CD4-positive, alpha-beta T cell (primary cell): ENCODE measurements around the gene PKIB. TPM values are rescaled to one million over a fixed set of nuclear protein-coding genes. Genes with fewer than 3 reads are reported as not detected.

Source experiments
- ATAC-seq: fragments of 200-7000 bp; cut with Tn5 transposase; one replicate; pipeline ENCODE4 v1.10.0; 2022; ENCODE audit warnings: mild to moderate bottlenecking; ENCODE audit not compliant: poor library complexity
- CTCF ChIA-PET: fragments of 350-600 bp; sonication (Branson Sonifier 250); formaldehyde crosslinking; loops from one replicate; lab custom pipeline; 2021; ENCODE audit warnings: antibody characterized with exemption, inconsistent platforms; lab: Charles Lee
- POLR2A ChIA-PET: fragments of 350-600 bp; sonication (Branson Sonifier 250); formaldehyde crosslinking; loops from one replicate; lab custom pipeline; 2021; ENCODE audit warnings: antibody characterized with exemption, inconsistent platforms; lab: Charles Lee
- DNase-seq, 14 experiments: peaks; one replicate each; pipeline ENCODE4 v3.0.0-alpha.2; 2013 to 2020; ENCODE audit warnings: mixed read lengths in 2 of 14
- H3K27ac ChIP-seq, 2 donors: one replicate each; pipeline versions ENCODE4 v1.5.1 to v1.7.0; 2013; ENCODE audit warnings: low read length in 2 of 2, low read depth in 1 of 2, mild to moderate bottlenecking in 1 of 2
- H3K27me3 ChIP-seq, 2 experiments: 1 replicate in 1 of 2; 2 replicates in 1 of 2; pipeline versions ENCODE4 v1.6.1 to v1.7.0; 2013; ENCODE audit warnings: low read length in 2 of 2, control low read depth in 1 of 2, mild to moderate bottlenecking in 1 of 2, moderate library complexity in 1 of 2; ENCODE audit not compliant: insufficient read depth in 2 of 2, control insufficient read depth in 1 of 2
- H3K36me3 ChIP-seq: one replicate; pipeline ENCODE4 v1.6.1; 2013; ENCODE audit warnings: low read length, control low read depth; ENCODE audit not compliant: insufficient read depth
- H3K4me1 ChIP-seq: one replicate; pipeline ENCODE4 v1.6.1; 2013; ENCODE audit warnings: low read length, control low read depth; ENCODE audit not compliant: insufficient read depth
- H3K4me3 ChIP-seq: one replicate; pipeline ENCODE4 v1.5.1; 2013; ENCODE audit warnings: mild to moderate bottlenecking, low read length, moderate library complexity
- H3K9me3 ChIP-seq, 2 experiments: 1 replicate in 1 of 2; 2 replicates in 1 of 2; pipeline versions ENCODE4 v1.6.1 to v1.7.0; 2013; ENCODE audit warnings: low read length in 2 of 2, mild to moderate bottlenecking in 2 of 2, control low read depth in 1 of 2, moderate library complexity in 1 of 2; ENCODE audit not compliant: control insufficient read depth in 1 of 2, insufficient read depth in 1 of 2
- H3K27ac Mint-ChIP-seq: one replicate; pipeline ENCODE4 v1.8.0; 2020; ENCODE audit warnings: mixed read lengths
- H3K27me3 Mint-ChIP-seq: one replicate; pipeline ENCODE4 v1.8.0; 2021; ENCODE audit warnings: mixed read lengths
- H3K36me3 Mint-ChIP-seq: one replicate; pipeline ENCODE4 v1.8.0; 2021; ENCODE audit warnings: low read depth, mixed read lengths
- H3K4me1 Mint-ChIP-seq: one replicate; pipeline ENCODE4 v1.8.0; 2021; ENCODE audit warnings: low read depth, mixed read lengths
- H3K4me3 Mint-ChIP-seq: one replicate; pipeline ENCODE4 v1.8.0; 2020; ENCODE audit warnings: mild to moderate bottlenecking, mixed read lengths
- H3K9me3 Mint-ChIP-seq: one replicate; pipeline ENCODE4 v1.8.0; 2020; ENCODE audit warnings: mixed read lengths
- intact Hi-C, 2 experiments: fragments of 100-400 bp; cut with DNase I in 1 of 2; cut with micrococcal nuclease in 1 of 2; formaldehyde crosslinking; loops; one replicate each; pipeline versions ENCODE4 v1.15.1 to v1.9.0; 2023 to 2025; cut with DNase I, micrococcal nuclease
- total RNA-seq, 174 experiments: library from RNA in 2 of 174; stranded (reverse) in 2 of 174; gene quantifications; one replicate each; pipeline ENCODE4 v1.2.3 and lab custom pipeline; 2021 to 2026
- TF ChIP-seq, protein P1 (sequence below): fragments of 200-600 bp; IDR thresholded peaks from one replicate; pipeline ENCODE4 v1.8.0; 2022; ENCODE audit warnings: antibody characterized with exemption, mild to moderate bottlenecking

PKIB gene
- total RNA-seq, 2 experiments from 2014 or later, result 0.47 to 1.1 TPM

DNA sequence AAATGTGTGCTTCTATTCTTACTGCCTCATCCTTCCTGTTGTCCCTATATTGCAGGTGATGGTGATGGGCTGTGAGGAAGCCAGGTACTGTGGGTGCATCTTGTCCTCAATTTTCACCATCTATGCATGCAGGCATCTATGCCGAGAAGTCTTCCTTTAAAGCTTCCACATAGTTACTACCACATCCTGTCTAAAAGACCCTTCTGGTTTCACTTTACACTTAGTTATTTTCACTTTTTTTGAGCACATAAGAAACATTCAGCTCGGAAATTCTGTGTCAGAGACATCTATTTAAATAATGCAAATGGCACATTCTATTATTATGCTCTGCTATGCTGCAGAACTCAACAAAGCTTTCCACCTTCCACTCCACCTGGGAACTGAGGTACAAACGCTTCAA lies 141.1 kb downstream of the PKIB start:
- TF ChIP-seq, protein P1, sequence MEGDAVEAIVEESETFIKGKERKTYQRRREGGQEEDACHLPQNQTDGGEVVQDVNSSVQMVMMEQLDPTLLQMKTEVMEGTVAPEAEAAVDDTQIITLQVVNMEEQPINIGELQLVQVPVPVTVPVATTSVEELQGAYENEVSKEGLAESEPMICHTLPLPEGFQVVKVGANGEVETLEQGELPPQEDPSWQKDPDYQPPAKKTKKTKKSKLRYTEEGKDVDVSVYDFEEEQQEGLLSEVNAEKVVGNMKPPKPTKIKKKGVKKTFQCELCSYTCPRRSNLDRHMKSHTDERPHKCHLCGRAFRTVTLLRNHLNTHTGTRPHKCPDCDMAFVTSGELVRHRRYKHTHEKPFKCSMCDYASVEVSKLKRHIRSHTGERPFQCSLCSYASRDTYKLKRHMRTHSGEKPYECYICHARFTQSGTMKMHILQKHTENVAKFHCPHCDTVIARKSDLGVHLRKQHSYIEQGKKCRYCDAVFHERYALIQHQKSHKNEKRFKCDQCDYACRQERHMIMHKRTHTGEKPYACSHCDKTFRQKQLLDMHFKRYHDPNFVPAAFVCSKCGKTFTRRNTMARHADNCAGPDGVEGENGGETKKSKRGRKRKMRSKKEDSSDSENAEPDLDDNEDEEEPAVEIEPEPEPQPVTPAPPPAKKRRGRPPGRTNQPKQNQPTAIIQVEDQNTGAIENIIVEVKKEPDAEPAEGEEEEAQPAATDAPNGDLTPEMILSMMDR, result no peak
- POLR2A ChIA-PET, result interaction anchor here (0.7 kb wide), 1 partner anchor 26 kb away, joined by 3 read pairs; no protein-coding TSS in a partner anchor
- no peaks in the 10 kb centered on the region for H3K9me3 Mint-ChIP-seq
- Histone ChIP-seq H3K9me3 (no peaks in the 10 kb centered on the region), H3K4me1 (peaks cover 3% of the 10 kb centered on the region), H3K27me3 (no peaks in the 10 kb centered on the region), H3K27ac (no peak overlapping the region), H3K36me3 (no peaks in the 10 kb centered on the region), H3K4me3 (no peak overlapping the region)
- H3K27ac Mint-ChIP-seq, result peak overlapping the region; percentile 12
- ATAC-seq (no peak), DNase-seq (peak in 1 of 14 experiments; percentile 45)
- no peaks in the 10 kb centered on the region for H3K27me3 Mint-ChIP-seq
- peaks cover 21% of the 10 kb centered on the region for H3K4me1 Mint-ChIP-seq
- intact Hi-C loops, result no loop called here
- no peaks in the 10 kb centered on the region for H3K36me3 Mint-ChIP-seq
- CTCF ChIA-PET, result no interaction called here
- no peak overlapping the region for H3K4me3 Mint-ChIP-seq

DNA sequence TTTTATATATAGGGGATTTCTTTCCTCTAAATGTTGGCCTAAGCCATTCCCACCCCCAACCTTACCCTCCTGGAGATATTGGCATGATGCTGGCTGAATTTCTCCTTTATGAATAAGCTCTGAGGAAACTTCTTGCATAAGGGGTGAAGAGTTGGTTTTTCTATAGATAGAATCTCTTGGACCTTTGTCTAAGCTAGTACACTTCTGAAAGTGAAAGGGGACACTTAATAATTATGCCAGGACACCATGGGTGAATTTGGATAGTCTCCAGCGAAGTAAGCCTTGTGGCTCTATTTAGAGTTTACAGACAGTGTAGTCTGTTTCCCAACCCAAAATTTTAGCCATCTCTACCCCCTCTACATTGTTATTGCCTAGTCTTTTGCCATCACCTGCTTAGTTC lies 142.3 kb downstream of the PKIB start:
- Mint-ChIP-seq H3K36me3 (no peaks in the 10 kb centered on the region), H3K27me3 (no peaks in the 10 kb centered on the region), H3K4me1 (peaks cover 21% of the 10 kb centered on the region), H3K9me3 (no peaks in the 10 kb centered on the region), H3K4me3 (no peak overlapping the region), H3K27ac (no peak overlapping the region)
- ChIA-PET CTCF (no interaction called here), POLR2A (no interaction called here)
- Histone ChIP-seq H3K4me3 (no peak overlapping the region), H3K27me3 (no peaks in the 10 kb centered on the region), H3K9me3 (no peaks in the 10 kb centered on the region), H3K36me3 (no peaks in the 10 kb centered on the region), H3K27ac (no peak overlapping the region), H3K4me1 (peaks cover 3% of the 10 kb centered on the region)
- intact Hi-C loops, result no loop called here
- TF ChIP-seq, protein P1, result no peak
- DNase-seq, result no peak
- ATAC-seq, result no peak

DNA sequence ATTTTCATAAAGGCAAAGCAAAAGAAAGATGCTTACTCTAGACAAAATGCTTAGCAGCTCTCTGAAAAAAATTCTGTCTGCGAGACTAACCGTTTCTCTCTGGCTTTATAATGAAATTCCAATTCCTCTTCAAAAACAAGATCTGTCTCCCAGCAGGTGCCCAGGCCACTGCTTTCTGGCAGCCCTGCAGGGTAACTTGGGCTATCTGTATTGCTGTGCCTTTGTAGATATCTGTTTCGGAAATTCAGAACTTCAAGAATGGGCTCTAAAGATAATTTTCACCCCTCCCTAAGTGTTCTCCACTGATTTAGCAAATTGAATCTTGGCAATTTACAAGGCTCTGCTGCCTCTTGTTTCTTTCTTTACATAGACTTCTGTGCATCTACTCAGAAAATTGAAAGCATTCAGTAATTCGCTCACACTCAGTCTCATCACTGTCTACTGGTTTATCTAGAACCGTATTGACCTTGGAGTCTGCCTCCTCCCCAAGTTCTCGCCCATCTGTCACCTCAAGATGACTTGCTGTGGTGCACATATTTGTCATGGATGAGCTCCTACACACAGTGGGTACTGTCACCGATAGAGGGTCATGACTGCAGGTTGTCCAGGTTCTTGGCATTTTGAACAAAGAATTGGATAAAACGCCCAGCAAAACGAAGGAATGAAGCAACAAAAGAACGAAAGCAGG lies 142.9 kb downstream of the PKIB start:
- ChIA-PET POLR2A (no interaction called here), CTCF (no interaction called here)
- no peak for ATAC-seq
- Mint-ChIP-seq H3K27ac (no peak overlapping the region), H3K4me3 (no peak overlapping the region), H3K4me1 (peaks cover 21% of the 10 kb centered on the region), H3K9me3 (no peaks in the 10 kb centered on the region), H3K27me3 (no peaks in the 10 kb centered on the region), H3K36me3 (no peaks in the 10 kb centered on the region)
- TF ChIP-seq, protein P1, result no peak
- Histone ChIP-seq H3K4me3 (no peak overlapping the region), H3K27ac (no peak overlapping the region), H3K9me3 (no peaks in the 10 kb centered on the region), H3K36me3 (no peaks in the 10 kb centered on the region), H3K4me1 (peaks cover 3% of the 10 kb centered on the region), H3K27me3 (no peaks in the 10 kb centered on the region)
- no peak for DNase-seq
- intact Hi-C loops, result no loop called here
